Stimulated activated CD4-positive, alpha-beta T cell treated with anti-CD3 and anti-CD28 coated beads, Interleukin-12 subunit alpha, Interleukin-12 subunit beta, amount 100 ng/mL, for 24 hours (primary cell): ENCODE results near the gene VAMP2.

Source experiments
- DNase-seq, 2 experiments: peaks; one replicate each; pipeline ENCODE4 v3.0.0-alpha.2; 2020; ENCODE audit warnings: low read depth in 2 of 2

VAMP2 gene

DNA sequence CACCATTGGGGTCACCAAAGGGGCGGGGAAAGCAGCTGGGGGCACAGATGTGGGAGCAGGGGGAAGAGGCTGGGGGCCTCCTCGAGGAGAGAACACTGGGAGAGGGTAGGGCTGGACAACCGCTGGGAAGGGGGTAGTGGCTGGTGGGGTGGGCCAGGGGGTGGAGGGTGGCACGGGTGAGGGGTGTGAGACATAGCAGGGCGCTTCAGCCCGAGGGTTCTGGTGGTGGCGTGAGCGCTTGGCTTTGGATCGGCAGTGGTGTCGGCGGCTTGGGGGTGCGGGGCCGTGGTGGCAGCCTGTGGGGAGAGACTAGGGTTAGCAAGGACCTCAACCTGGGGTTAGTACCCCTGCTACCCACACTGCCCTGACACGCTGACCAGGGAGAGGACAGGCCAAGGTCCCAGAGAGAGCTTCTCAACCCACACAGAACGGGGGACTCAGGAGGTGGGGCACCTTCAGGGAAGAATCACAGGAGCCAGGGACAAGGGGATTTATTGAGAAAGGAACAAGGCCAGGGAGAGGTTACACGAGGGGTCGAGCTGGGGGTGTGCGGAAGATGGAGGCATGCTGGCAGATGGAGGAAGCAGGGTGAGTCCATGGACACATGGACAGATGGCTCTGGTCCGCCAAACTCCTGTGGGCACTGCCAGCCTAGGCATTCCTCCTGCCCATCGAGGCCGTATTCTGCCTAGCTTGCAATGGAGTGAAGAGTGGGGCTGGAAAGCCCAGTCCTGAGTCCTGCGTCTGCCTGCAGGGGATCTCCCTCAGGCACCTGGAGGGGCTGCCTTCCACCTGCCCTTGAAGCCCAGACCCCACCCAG lies 19.0 kb downstream of the VAMP2 start:
- DNase-seq: no peak

DNA sequence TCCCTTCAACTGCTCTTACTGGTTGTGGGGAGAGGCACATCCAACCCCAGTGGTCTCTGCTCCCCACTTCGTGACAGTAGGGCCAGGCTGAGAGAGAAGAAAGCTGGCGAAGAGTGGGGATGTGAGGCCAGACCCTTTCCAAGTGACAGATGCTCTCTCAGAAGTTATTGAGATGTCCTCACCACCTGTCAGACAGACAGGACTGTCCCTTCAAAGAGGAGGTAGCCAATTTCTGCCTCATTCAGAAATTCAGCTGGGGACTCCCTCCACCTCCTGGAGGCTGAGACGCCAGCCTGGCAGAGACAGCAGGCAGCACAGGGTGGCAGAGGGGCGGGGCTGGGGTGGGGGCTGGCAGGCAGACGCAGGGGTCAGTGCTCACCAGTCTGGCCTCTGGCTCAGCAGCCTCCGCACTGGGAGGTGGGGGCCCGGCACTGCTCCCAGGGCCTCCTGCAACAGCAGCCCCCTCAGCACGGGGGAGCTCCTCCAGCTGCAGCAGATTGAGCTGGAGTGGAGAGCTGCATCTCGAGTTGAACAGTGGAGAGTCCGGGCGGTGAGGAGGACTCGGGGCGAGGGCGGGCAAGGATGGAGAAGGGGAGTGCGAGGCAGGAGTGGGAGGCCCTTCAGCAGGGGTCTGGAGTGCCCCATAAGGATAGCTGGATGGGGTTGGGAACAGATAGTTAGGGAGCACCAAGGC lies 19.7 kb downstream of the VAMP2 start:
- DNase-seq: no peak

DNA sequence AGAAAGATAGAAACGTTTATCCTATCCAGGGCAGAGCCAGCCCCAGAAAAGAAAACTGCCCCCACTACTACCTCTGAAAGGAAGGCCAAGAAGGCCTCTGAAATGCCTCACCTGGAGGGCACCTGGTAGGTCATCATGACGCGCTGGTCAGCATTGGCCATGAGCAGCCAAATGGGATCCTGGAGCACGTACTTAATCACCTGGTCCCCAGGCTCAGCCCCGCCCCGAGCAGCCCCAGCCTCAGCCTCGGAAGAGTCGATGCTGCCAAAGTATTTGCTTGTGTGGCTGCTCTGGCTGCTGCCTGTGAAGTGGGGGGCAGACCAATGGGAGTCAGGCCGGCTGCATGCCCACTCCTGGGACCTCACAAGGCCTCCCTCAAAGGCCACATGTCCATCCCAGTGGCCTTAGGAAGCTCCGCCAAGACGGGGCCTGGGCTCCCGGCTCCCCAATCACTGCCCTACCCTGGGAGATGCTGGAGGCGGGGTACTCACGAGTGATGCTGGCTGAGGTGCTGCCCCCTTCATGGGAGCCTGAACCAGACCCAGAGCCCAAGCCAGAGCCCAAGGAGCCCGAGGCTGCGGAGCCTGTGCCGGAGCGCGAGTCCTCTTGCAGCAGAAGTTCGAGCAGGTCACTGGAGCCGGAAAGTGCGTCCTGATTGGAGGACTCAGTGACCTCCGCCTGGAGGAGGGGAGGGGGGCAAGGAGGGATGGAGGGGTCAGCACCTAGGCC lies 20.4 kb downstream of the VAMP2 start:
- no peak for DNase-seq

GRCh38 chr17:8141741-8142140 lies 21.0 kb downstream of the VAMP2 start:
- no peak for DNase-seq

GRCh38 chr17:8141045-8141444 lies 21.7 kb downstream of the VAMP2 start:
- DNase-seq: no peak

DNA sequence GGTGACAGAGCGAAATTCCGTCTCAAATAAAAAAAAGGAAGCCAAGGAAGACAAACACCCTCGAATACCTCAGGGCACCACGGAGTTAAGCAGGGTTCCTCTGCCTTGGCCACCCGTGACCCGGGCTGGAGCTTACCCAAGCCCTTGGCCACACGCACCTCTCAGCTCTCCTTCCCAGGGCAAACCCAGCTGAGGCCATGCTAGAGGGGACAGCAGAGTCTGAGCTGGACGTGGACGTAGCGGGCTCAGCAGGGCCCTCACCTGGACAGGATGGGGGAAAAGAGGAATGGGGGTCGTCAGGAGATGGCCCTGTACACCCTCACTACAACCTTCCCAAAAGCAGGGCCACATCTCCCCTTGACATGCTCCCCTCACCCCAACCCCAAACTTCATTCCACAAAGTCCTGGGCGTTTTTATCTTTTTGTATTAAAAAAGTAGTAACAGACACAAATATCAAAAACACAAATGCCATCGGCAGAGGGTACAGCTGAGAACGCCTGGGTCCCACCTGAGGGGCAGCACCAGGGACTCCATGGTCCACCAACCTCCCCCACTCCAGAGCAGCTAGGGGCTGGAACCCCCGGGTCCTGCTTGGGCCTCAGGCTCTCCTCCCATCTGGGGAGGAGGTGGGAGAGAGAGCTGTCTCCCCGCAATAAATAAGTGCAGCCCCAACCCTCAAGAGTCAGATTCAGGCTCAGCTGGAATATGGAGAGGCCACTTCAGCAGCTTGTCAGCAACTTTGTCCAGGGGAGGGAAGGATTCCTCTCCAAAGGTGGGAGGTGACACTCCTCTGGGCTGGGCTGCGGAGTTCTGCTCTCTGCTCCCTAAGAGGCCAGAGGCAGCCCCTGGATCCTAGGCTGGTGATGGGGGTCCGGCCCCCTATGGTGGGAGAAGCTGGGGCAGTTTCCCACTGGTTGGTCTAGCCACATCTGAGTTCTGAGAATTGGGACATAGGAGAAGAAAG lies 22.4 kb downstream of the VAMP2 start:
- no peak for DNase-seq

- peak; percentile 98 to 99 for DNase-seq
Measured at GRCh38 chr17:8138672-8139371, 23.9 kb downstream of the VAMP2 start.

GRCh38 chr17:8138374-8138671 lies 24.4 kb downstream of the VAMP2 start:
- no peak for DNase-seq

DNA sequence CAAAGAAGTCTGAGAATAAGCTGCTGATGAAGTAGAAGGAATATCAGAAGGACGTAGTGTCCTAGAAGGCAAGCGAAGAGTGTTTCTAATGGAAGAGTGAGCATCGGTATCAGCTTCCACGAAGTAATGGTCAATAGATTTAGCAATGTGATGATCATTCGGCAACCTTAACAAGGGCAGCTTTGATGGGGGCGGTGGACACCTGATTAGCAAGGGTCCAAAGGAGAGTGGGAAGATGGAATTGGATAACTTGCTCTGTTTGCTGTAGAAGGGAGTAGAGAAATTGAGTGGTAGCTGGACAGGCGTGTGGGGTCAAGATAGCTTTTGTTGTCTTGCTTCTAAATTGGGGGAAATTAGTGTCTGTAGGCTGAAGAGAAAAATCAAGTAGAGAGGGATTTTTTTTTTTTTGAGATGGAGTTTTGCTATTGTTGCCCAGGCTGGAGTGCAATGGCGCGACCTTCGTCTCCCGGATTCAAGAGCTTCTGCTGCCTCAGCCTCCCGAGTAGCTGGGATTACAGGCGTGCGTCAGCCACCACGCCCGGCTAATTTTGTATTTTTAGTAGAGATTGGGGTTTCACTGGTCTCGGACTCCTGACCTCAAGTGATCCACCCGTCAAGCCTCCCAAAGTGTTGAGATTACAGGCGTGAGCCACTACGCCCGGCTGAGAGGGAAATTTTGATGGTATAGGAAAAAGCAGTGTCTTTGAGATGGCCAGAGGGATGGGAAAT lies 24.9 kb downstream of the VAMP2 start:
- DNase-seq: no peak

GRCh38 chr17:8133941-8134340 lies 28.8 kb downstream of the VAMP2 start:
- no peak for DNase-seq

DNA sequence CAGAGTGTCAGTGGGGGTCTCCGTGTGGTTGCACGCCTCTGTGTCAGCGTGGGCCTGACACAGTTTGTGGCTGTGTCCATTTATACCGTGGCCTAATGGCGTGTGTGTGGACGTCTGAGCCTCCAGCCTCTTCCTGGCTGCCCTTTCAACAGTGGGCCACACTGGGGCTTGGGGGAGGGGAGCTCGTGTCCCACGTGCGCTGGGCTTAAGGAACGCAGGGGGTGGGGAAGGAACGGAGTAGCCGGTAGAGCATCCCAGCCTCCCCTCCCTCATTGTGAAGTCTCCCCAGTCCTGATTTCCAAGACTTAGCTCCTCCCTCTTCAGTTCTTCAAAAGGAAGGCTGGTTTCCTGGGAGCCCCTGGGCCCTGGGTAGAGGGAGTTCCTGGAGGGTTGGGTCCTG lies 29.3 kb downstream of the VAMP2 start:
- DNase-seq: no peak

DNA sequence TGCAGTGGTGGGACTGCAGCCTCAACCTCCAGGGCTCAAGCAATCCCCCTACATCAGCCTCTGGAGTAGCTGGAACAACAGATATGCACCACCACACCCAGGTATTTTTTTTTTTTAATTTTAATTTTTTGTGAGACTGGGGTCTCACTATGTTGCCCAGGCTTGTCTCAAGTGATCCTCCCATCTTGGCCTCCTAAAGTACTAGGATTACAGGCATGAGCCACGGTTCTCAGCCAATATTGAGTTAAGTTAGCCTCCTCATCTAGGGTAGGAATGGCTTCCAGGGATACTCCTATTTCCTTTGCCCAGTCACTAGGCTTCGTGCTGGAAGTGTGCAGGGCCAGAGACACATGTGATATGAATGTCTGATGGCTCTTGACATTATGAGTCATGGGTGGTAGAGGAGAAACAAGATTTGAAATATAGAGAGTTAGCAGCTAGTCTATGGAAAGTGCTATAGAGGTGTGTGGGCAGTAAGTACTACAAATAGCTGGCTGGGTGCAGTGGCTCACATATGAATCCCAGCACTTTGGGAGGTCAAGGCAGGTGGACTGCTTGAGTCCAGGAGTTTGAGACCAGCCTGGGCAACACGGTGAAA lies 30.8 kb downstream of the VAMP2 start:
- no peak for DNase-seq

- DNase-seq: no peak
Measured at GRCh38 chr17:8128125-8128784, 34.5 kb downstream of the VAMP2 start.

DNA sequence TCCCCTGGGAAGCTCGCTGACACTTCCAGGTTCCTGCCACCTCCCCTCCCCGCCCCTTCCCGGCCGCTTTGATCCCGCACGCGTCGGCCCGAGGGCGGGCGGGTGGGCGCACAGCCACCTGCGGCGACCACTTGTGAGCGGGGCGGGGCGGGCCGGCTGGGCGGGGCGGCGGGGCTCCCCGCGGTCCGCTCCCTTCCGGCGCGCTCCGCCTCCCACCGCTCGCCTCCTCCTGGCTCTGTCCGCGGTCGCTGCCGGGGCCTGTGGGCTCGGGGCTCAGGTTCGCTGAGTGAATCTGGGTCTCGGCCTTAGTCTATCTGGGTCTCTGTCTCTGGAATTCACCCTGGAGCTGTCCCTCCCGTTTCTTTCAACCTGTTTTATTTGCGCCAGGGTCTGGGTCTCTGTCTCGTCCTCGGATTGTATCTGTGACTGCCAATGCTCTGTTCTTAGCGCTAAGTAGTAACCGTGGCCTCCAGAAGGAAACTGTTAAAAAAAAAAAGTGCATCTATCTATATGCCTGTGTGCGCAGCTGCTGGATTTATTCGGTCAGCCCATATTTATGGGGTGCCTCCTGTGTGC lies 36.2 kb downstream of the VAMP2 start:
- no peak for DNase-seq

- no peak for DNase-seq
Measured at GRCh38 chr17:8125947-8126490, 36.7 kb downstream of the VAMP2 start.

DNA sequence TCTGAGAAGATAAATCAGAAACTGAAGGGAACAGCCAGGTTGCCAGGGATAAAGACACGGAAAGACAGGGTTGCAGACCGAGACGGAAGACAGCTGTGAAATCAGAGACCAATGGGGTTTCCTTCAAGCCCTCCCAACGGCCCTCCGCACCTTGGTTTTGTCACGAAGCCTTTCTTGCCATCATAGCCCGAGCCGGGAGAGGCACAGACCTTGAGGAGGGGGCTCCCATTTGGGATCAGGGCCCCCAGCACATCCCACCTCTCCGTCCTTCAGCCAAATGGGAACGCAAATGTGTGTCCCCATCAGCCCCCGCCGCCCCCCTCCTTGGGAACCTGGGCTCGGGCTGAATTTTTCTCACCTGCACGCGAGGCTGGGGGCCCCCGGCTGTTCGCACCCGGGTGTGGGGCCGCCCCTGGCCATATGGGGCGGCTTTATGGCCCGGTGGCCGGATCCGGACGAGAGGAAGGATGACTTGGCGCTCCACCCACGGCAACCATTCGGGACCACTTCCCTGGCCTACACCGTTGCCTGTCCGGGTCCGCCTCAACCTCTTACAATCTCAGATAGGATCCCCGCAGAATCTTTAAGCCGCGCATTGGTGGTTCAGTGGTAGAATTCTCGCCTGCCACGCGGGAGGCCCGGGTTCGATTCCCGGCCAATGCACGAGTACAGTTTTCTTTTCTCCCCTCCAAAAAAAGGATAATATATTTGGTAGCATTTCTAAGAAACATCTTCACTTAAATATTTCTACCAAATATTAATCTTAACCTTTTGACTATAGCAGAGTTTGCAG lies 37.4 kb downstream of the VAMP2 start:
- peak; percentile 92 for DNase-seq

- DNase-seq: no peak
Measured at GRCh38 chr17:8124350-8125153, 38.2 kb downstream of the VAMP2 start.
